D721Med (cell line): ENCODE measurements around the gene ATG4B.
A peak's percentile ranks its signal among the peaks of the same experiment; 100 is the strongest.

Source experiments
- DNase-seq: peaks from one replicate; pipeline ENCODE4 v3.0.0; 2011; ENCODE audit warnings: low spot score; ENCODE audit not compliant: insufficient read length
- FAIRE-seq: peaks from 2 replicates; lab custom pipeline; 2011; peaks lifted over from hg19 to GRCh38; lab: Jason Lieb, UNC
- TF ChIP-seq, protein P1 (sequence below): IDR thresholded peaks from 2 replicates; pipeline ENCODE4 v1.5.1; 2012; ENCODE audit warnings: mild to moderate bottlenecking, control low read depth; ENCODE audit not compliant: insufficient read depth; ENCODE audit errors: missing control alignments

The ATG4B gene

GRCh38 chr2:241615041-241615440, 22.5 kb upstream of the ATG4B start:
- TF ChIP-seq, protein P1, sequence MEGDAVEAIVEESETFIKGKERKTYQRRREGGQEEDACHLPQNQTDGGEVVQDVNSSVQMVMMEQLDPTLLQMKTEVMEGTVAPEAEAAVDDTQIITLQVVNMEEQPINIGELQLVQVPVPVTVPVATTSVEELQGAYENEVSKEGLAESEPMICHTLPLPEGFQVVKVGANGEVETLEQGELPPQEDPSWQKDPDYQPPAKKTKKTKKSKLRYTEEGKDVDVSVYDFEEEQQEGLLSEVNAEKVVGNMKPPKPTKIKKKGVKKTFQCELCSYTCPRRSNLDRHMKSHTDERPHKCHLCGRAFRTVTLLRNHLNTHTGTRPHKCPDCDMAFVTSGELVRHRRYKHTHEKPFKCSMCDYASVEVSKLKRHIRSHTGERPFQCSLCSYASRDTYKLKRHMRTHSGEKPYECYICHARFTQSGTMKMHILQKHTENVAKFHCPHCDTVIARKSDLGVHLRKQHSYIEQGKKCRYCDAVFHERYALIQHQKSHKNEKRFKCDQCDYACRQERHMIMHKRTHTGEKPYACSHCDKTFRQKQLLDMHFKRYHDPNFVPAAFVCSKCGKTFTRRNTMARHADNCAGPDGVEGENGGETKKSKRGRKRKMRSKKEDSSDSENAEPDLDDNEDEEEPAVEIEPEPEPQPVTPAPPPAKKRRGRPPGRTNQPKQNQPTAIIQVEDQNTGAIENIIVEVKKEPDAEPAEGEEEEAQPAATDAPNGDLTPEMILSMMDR, result no peak

DNA sequence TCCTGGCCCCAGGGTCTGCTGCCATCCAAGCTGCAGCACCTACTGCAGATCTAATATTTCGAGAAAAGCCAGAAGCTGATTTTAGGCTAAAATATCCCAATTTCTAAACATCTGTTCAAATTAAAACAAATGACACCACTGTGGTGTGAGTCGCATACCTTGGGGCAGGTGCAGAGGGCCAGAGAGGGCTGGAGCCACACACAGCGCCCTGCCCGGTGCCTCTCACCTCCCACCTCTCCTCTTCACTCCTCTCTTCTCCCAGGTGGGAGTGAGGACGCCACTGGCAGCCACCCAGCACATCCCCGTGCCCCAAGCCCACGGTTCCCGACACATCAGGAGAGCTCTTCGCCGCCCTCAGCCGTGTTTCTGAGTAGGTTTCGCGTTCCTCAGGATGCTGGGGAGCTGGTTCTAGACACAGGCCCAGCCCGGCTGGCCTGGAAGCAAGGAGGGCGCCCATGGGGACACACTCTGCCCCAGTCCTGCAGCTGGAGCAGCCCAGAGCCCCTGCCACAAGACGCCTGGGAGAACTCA, 21.9 kb upstream of the ATG4B start:
- TF ChIP-seq, protein P1, result no peak
- no peak for DNase-seq
- no peak for FAIRE-seq

More at GRCh38 chr2:241615041-241615440, 22.5 kb upstream of the ATG4B start:
- FAIRE-seq (no peak), DNase-seq (no peak)

- no peak for FAIRE-seq
Observed at GRCh38 chr2:241616168-241617125, 21.0 kb upstream of the ATG4B start.

GRCh38 chr2:241617431-241618154, 19.9 kb upstream of the ATG4B start:
- DNase-seq, result no peak
- TF ChIP-seq, protein P1, result no peak

More at GRCh38 chr2:241616168-241617125, 21.0 kb upstream of the ATG4B start:
- no peak for DNase-seq
- TF ChIP-seq, protein P1, result no peak

DNA sequence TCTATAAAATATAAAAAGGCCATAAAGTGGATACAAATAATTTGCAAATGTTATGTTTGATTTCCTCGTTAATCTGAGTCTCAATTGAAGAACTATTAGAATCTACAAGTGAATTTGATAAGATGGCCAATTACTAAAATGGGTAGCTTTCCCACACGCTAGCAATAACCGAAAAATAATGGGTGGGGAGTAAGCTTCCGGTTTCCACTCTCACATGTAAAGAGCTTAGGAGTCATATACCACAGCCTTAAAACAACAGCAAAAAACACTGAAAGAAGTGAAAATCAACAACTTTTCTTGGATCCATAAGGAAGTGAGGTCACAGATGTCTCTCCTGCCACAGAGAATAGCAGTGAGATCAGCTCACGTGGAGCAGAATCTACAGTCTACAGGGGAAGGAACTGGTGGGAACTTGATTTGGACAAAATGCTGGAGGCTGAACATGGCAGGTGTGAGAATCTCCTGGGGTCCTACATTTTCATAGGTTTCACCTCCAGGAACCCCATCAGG, 19.1 kb upstream of the ATG4B start:
- FAIRE-seq, result no peak
- DNase-seq, result no peak
- TF ChIP-seq, protein P1, result no peak

More at GRCh38 chr2:241617431-241618154, 19.9 kb upstream of the ATG4B start:
- FAIRE-seq, result peak; percentile 44

DNA sequence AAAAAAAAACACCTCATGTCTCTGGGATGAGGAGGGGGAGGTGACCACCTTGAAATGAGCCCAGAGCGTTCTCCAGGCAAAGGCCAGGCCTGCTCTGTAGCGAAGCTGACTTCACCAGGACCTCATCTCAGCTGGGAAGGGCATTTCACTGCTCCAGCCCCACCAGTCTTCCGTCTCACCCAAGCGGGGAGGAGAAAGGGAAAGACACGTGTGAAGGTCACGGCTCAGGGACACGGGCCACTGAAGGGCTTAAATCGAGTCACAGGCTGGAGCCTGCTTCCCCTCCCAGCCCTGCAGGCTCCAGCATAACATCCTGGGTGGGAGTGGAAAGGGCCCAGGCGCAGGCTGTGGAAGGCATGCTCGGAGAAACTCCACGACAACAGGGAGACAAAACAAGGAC, 18.7 kb upstream of the ATG4B start:
- FAIRE-seq (no peak), DNase-seq (no peak)
- TF ChIP-seq, protein P1, result no peak
